PFSK-1 (cell line): ENCODE results near the gene HDGFL2.

Source experiments
- POLR2AphosphoS5 ChIP-seq: IDR thresholded peaks from 2 replicates; pipeline ENCODE4 v1.6.1; 2012; ENCODE audit warnings: low read depth, mild to moderate bottlenecking, control low read depth, low read length, moderate library complexity
- TAF1 ChIP-seq: IDR thresholded peaks from 2 replicates; pipeline ENCODE4 v1.6.1; 2012; ENCODE audit warnings: low read length, control low read depth, borderline replicate concordance; ENCODE audit not compliant: insufficient read depth

DNA sequence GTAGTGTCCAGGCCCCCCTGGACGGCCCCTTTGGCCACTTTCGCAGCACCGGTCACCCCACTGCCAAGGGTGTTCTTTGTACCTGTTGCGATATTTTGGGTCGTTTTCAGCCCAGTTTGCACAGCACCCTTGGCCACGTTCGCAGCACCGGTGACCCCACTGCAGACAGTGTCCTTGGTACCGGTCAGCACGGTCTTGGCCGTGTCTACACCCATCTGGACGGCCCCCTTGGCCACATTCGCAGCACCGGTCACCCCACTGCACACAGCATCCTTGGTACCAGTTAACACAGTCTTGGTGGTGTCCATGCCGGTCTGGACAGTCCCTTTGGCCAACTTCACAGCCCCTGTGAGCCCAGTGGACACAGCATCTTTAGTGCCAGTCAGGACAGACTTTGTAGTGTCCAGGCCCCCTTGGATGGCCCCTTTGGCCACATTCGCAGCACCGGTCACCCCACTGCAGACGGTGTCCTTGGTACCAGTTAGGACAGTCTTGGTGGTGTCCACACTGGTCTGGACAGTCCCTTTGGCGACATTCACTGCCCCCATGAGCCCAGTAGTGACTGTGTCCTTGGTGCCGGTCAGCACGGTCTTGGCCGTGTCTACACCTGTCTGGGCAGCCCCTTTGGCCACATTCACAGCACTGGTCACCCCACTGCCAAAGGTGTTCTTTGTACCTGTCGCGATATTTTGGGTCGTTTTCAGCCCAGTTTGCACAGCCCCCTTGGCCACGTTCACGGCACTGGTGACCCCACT, 39.4 kb downstream of the HDGFL2 start:
- TF ChIP-seq TAF1 (no peak), POLR2AphosphoS5 (no peak)
